Neutrophil (primary cell): ENCODE data around the gene CCNL2.

Experiments
- H3K27ac ChIP-seq: fragments of 200-600 bp; sonication (generic); 2 replicates; pipeline ENCODE4 v1.5.1; 2016; ENCODE audit warnings: mild to moderate bottlenecking, moderate library complexity
- H3K27me3 ChIP-seq: fragments of 200-600 bp; sonication (generic); 2 replicates; pipeline ENCODE4 v1.6.0; 2016; ENCODE audit warnings: mild to moderate bottlenecking
- H3K36me3 ChIP-seq: fragments of 200-600 bp; sonication (generic); 2 replicates; pipeline ENCODE4 v1.5.1; 2017
- H3K4me1 ChIP-seq, 2 experiments: fragments of 200-600 bp in 1 of 2; sonication (generic) in 1 of 2; 1 replicate in 1 of 2; 2 replicates in 1 of 2; pipeline versions ENCODE4 v1.5.1 to v1.6.1; 2013 to 2016; ENCODE audit warnings: low read depth in 1 of 2, low read length in 1 of 2, mild to moderate bottlenecking in 1 of 2, moderate library complexity in 1 of 2; ENCODE audit not compliant: control insufficient read depth in 1 of 2, insufficient read depth in 1 of 2
- H3K4me3 ChIP-seq, 2 experiments: fragments of 200-600 bp in 1 of 2; sonication (generic) in 1 of 2; 1 replicate in 1 of 2; 2 replicates in 1 of 2; pipeline ENCODE4 v1.5.1; 2013 to 2016; ENCODE audit warnings: low read depth in 1 of 2, low read length in 1 of 2, mild to moderate bottlenecking in 1 of 2, moderate library complexity in 1 of 2
- H3K9me3 ChIP-seq: fragments of 200-600 bp; sonication (generic); 2 replicates; pipeline ENCODE4 v1.5.1; 2016
- TF ChIP-seq, protein P1 (sequence below): fragments of 200-600 bp; sonication (generic); IDR thresholded peaks from 2 replicates; pipeline ENCODE4 v1.5.1; 2016; ENCODE audit warnings: antibody characterized with exemption

CCNL2 gene

DNA sequence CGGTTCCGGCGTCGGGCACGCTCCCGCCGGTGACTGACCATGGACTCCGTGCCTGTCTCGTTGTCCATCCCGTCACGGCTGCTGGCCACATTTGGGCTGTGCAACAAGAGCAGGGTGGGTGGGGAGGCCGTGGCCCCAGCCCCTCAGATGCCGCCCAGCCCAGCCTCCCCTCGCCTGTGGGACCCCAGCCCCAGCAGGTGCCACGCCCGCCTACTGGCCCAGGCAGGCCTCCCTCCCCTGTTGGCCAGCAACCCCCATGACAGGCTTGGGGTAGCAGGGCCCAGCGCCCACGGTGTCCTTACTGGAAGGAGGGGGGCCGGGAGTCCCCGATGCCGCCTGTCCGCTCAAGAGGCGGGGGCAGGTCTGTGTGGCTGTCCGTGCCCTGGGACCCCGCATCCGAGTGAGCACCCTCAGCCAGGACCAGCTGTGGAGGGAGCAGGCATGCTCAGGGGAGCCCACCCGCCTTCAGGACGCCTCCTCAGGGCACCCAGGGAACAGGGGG, 57.0 kb downstream of the CCNL2 start:
- Histone ChIP-seq H3K4me3 (no peak overlapping the region), H3K36me3 (peaks cover 27% of the 10 kb centered on the region), H3K4me1 (no peaks in the 10 kb centered on the region), H3K27me3 (no peaks in the 10 kb centered on the region), H3K9me3 (no peaks in the 10 kb centered on the region), H3K27ac (no peak overlapping the region)
- TF ChIP-seq, protein P1, sequence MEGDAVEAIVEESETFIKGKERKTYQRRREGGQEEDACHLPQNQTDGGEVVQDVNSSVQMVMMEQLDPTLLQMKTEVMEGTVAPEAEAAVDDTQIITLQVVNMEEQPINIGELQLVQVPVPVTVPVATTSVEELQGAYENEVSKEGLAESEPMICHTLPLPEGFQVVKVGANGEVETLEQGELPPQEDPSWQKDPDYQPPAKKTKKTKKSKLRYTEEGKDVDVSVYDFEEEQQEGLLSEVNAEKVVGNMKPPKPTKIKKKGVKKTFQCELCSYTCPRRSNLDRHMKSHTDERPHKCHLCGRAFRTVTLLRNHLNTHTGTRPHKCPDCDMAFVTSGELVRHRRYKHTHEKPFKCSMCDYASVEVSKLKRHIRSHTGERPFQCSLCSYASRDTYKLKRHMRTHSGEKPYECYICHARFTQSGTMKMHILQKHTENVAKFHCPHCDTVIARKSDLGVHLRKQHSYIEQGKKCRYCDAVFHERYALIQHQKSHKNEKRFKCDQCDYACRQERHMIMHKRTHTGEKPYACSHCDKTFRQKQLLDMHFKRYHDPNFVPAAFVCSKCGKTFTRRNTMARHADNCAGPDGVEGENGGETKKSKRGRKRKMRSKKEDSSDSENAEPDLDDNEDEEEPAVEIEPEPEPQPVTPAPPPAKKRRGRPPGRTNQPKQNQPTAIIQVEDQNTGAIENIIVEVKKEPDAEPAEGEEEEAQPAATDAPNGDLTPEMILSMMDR, result no peak

DNA sequence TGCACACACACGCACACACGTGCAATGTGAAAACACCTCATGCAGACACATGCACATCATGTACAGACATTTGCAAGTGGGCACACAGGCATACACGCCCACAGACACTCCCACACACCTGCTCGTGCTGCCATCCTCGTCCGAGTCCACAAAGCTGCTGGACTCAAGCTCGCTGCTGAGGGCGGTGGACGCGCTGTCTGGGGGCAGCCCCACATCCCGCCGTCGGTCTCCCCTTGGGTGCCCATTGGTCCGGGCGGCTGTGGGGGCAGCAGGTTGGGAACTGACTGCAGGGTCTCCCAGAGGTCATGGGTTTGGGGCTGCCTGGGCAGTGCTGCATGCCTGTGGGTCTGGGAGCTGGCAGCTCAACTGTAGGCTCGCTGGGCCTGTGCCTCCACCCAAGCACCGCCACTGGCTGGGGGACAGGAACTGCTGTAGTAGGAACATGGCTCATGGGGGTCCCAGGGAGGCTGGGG, 57.5 kb downstream of the CCNL2 start:
- Histone ChIP-seq H3K4me1 (no peaks in the 10 kb centered on the region), H3K27ac (no peak overlapping the region), H3K4me3 (no peak overlapping the region), H3K9me3 (no peaks in the 10 kb centered on the region), H3K27me3 (no peaks in the 10 kb centered on the region), H3K36me3 (peaks cover 27% of the 10 kb centered on the region)
- TF ChIP-seq, protein P1, result no peak

DNA sequence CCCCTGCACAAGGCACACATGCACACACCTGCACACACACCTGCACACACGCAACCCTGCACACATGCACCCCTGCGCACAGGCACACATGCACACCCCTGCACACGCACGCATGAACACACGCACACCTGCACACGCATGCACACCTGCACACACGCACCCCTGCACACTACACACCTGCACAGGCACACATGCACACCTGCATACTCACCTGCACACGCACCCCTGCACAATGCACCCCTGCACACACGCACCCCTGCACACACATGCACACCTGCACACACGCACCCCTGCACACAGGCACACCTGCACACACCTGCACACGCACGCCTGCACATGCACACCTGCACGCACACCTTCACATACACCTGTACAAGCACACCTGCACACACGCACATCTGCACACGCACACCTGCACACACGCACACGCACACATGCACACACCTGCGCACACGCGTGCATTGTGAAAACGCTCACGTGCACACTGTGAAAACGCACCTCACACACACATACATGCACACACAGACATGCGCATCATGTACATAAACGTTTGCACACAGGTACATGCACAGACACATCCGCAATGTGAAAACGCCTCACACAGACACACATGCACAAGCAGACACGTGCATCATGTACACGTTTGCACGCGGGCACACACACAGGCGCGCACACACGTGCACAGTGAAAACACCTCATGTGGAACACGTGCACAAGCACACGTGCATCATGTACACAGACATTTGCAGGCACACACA, 58.2 kb downstream of the CCNL2 start:
- H3K27ac ChIP-seq, result no peak overlapping the region
- H3K4me1 ChIP-seq, result no peaks in the 10 kb centered on the region
- H3K4me3 ChIP-seq, result no peak overlapping the region
- TF ChIP-seq, protein P1, result no peak
- no peaks in the 10 kb centered on the region for H3K9me3 ChIP-seq
- H3K27me3 ChIP-seq, result no peaks in the 10 kb centered on the region
- peaks cover 27% of the 10 kb centered on the region for H3K36me3 ChIP-seq

DNA sequence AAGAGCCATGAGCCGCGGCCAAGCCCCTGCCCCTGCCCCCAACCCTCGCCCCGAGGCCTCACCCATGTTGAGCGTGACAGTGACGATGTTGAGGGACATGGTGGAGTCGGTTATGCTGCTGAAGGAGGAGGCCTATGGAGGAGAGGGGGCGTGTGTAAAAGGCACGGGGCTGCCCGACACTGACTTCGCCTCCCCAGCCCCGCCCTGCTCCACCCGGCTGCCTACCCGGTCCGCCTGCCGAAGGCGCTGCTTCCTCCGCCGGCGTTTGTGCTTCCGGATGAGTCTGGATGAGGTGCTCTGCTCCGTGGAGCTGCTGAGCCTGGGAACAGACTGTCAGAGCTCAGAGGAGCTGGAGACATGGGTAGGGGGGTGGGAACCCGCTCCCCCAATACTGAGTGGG, 59.0 kb downstream of the CCNL2 start:
- TF ChIP-seq, protein P1, result no peak
- no peaks in the 10 kb centered on the region for H3K4me1 ChIP-seq
- no peak overlapping the region for H3K27ac ChIP-seq
- no peaks in the 10 kb centered on the region for H3K27me3 ChIP-seq
- H3K4me3 ChIP-seq, result no peak overlapping the region
- no peaks in the 10 kb centered on the region for H3K9me3 ChIP-seq
- peaks cover 27% of the 10 kb centered on the region for H3K36me3 ChIP-seq

DNA sequence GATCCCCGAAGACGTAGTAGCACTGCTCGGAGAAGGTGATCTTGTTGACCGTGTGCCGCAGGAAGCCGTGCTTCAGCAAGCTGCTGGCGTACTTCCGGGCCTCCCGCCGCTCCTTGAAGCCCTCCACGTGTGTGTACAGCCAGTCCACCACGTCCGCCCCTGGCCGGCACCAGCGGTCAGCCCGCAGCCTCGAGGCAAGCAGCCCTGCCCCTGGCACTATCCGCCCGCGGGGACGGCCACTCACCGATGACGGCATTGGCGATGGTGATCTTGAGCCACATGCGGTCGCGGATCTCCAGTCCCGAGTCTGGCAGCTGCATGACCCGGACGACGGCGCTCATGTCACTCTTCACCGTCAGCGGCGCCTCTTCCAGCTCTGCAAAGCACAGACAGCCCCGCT, 60.9 kb downstream of the CCNL2 start:
- H3K4me1 ChIP-seq, result no peaks in the 10 kb centered on the region
- no peaks in the 10 kb centered on the region for H3K9me3 ChIP-seq
- H3K27ac ChIP-seq, result no peak overlapping the region
- H3K36me3 ChIP-seq, result peaks cover 27% of the 10 kb centered on the region
- TF ChIP-seq, protein P1, result no peak
- H3K27me3 ChIP-seq, result no peaks in the 10 kb centered on the region
- H3K4me3 ChIP-seq, result no peak overlapping the region
